Measurements from ENCODE around the gene NUFIP1.
A peak's percentile ranks its signal among the peaks of the same experiment; 100 is the strongest.
"Not testable (repeated sequence)": the region's sequence is repeated elsewhere in the genome, so short reads cannot be mapped to it uniquely, and the experiment has no call there.

The NUFIP1 gene

DNA sequence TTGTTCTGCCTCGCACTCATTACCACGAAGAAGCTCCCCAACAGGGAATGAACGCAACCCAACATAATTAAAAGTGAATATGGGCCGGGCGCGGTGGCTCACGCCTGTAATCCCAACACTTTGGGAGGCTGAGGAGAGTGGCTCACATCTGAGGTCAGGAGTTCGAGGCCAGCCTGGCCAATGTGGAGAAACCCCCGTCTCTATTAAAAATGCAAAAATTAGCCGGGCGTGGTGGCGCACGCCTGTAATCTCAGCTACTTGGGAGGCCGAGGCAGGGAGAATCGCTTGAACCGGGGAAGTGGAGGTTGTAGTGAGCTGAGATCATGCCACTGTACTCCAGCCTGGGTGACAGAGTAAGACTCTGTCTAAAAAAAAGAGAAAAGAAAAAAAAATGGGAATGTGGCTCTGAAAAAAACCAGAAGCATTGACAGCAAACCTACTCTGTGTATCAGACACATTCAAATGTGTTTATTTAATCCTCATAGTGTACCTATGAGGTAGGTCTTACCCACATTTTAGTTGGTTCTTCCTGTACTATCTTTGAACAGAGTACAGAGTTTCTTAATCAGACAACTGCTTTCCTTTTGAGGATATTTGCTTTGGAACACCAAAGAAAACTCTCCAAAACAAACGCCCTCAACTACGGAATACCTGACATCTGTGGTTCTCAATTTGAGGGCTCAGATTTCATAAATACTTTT, 70.0 kb downstream of the NUFIP1 start:
- FAIRE-seq, result no peak

DNA sequence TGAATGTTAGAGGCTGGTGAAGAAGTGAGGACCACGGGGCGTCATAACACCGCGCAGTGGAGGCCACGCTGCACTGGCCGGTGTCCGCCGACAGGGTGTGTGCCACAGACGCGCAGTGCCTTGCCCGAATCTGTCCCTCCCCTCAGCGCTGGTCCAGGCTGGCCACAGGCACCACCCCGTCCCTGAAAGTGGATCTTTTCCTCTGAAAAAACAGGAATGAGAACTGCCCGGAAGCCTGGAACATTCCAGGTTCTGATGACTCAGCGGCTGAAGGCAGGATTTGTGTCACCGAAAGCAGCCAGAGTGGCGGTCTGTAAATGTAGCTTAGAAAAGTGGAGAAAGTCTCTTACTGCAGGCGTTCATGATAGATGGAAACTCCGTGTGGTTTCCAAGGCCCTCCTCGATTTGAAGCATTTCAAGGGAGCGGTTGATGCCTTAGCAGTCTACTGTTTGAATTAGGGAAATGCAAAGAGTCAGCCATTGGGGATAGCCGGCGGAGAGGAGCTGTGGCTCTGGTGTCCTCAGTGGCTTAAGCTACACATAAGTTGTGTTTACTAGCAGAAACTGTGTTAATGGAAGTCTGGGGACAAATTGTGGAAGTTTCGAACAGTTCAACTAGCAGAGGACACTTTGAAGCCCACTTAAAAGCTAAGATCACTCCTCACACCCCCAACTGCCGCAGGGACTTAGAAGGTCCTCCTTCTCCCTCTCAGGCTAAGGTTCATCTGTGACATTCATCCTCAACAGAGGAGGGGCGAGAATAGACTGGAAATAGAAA, 70.8 kb downstream of the NUFIP1 start:
- FAIRE-seq, result peak; percentile 97

DNA sequence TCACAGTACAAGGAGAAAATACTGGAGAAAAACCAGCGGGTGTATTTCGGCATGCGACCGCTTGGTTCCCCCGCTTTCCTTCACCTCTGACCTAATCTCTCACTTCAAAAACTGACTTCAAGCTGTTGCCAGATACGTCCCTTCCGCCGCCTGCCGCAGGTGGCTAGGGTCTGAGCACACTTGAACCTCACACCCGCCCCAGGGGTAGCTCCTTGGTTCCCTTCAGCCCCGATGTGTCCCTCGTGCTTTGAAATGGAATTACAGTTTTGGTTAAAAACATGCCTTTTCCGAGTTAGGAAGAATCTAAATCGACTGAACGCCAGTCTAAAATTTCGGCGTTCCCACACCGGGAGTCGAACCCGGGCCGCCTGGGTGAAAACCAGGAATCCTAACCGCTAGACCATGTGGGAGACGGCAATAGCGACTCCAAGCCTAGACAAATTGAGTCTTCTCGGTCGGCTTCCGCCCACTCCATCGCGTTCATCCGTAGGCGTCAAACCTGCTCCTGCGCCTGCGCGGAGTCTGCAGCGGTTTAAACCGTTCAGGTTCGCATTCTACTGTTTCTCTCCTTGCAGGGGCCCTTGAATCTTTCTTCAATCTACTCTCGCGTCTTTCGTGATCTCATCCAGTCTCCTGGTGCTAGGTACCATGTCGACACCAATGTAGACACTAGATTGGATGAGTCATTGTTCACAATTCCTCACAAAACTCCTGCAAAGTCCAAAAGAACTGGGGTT, 71.5 kb downstream of the NUFIP1 start:
- no peak for FAIRE-seq

DNA sequence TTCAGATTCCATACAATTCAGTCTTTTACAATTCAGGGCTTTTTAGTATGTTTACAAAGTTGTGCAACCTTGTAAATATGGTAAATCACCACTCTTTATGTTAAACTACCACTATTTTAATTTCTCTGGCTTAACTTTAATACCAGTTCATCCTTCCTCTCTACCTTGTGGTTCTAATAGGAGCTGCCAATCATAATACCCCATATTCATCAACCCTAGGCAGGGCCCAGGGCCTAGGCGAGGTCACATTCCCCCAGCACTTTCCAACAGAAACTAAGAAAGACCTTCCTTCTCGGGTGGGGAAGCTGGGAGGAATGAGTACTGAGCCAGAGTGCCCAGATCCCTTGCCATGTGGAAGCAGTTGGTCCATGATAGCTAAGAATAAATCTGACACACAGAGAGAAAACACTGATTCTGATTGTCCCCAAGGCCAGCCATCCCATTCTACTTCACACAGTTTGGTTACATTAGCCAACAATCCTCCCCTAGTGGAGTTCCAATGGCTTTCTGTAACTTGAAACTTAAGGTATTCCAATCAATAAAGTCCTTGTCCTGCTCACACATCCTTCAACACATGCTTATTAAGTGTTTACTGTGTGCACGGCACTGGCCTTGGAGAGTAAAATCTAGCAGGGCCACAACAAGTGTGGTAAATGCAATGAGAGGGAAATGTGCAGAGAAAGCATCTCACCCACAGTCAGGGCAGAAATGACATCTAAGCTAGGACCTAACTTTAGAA, 76.8 kb downstream of the NUFIP1 start:
- FAIRE-seq, result no peak

DNA sequence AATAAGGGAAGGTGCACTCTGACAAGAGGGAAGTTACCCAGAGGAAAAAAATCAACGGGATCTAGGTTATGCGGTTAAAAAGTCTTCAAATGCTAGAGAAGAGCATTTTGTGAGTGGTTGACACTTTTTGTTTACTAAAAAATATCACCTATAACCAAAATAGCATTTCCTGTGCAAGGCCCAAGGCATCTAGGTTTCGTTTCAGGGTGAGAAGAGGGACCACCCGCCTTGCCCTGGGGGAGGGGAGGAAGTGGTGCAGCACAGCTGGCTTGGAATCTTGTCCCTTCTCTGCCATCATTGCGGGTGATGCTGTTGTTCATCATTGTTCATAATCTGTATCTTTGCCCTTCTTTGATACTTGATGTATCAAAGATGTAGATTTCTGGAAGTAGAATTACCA, 80.6 kb downstream of the NUFIP1 start:
- FAIRE-seq, result no peak

DNA sequence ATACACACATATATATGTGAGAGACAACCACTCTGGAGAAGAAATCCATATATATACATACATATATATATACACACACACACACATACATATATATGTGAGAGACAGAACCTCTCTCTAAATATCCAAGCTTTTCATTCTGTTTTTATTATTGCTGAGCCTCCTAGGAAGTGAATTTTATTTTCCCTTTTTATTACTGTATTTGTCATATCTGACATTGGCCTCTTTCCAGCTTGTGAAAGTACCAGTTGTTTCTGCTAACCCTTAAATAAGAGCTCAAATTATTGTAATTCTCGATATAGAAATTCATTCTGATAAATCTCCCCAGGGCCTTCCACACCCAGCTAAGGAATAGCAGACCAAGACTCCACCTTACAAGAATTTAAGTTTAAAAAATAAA, 81.0 kb downstream of the NUFIP1 start:
- FAIRE-seq, result no peak

DNA sequence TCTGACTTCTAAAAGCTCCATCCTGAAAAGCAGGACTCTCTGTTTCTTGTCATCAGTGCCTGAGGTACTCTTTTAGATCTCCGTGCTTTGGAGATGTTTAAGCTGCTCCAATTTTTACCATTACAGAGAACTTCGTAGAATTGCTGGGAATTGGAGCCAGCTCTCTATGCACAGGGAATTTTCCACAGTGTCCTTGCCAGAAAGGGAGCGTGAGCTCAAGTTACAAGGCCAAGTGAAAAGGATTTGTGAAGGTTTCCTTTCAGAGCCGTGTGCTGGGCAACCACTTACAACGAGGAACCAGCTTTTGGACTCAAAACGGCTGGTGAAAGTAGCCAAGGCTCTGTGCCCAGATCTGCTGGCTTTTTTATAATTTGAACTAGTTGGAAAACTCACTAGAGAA, 82.6 kb downstream of the NUFIP1 start:
- peak; percentile 97 for FAIRE-seq

DNA sequence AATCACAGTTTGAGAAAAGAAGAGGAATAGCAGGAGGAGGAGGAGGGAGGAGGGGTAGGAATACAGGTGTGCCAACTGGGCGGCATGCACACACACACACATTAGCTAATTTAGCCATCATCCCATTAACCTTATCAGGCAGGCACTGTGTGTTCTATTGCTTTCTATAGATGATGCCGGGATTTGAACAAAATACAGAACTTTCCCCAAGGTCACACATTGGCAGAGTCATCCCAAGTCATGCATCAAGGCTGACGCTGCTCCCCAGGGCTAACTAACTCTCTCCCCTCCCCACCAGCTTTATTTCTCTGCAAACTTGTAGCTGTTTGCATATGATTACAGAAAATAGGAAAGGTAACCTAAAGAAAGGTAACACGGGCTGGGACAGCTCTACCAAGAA, 83.0 kb downstream of the NUFIP1 start:
- no peak for FAIRE-seq

DNA sequence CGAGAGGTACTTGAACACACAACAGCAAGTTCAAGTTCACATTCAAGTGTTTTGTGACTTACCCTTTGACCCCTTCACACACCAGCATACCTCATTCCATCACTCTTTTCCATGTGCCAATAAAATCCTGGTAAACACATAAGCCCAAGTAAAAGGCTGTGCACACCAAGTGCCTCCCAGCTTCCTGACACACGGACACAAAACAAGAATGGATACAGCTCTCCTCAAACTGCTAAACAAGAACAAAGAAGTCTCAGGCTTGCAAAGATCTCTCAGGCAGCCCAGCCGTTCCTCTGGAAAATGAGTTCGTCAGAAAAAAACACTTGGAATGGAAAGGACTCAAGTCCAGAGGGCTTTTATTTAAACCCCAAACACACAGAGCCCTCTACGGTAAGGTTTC, 83.7 kb downstream of the NUFIP1 start:
- FAIRE-seq, result no peak

DNA sequence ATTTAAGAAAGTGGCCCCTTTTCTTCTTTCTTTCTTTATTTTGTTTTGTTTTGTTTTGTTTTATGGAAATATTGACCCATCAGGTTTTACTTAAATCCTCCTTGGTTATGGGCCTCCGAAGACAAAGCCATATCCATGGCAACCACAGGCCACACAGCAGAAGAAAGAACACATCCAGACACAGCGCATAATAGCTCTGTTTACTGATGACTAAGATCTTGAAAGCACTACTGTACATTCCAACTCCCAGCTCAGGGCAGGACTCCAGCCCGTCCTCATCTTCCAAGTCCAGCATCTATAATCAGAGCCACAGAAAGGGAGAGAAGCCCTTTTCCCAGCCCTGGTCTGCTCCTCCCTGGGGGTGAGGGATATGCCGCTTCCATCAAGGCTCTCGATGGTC, 84.3 kb downstream of the NUFIP1 start:
- FAIRE-seq, result peak; percentile 16

DNA sequence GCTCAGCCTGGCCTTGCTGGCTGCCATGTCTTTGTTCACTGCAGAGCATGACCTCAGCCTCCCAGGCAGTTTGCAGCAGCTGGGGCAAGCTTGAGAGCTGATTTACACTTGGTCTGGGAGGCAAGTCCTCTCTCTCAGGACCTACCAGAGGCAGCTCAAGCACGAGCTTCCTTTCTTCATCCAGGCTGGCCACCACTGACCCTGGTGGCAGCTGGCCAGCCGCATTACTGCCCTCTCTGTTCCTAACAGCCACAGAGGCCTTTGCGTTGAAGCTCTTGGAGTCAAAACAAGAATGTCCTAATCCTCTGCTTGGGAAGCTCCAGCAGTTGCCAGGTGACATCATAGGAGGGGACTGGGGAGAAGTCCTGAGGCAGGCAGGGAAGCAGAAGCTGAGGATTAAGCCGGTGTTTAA, 85.7 kb downstream of the NUFIP1 start:
- FAIRE-seq, result no peak

DNA sequence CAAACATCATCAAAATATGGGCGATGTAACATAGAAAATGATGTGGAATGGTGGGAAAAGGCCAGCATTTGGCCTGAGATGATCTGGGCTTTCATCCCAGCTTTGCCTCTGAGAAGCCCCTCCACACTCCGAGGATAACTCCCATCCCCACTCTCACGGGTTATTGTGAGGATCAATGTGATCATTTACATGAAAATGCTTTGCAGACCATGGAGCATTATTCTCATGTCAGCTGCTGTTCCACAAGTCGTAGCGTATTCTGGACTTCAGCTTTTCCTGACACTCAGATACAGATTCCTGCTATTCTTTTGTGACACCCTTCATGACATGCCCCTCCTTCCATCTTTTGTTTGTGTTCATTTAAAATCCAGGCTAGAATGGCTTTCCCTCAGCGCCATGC, 86.5 kb downstream of the NUFIP1 start:
- no peak for FAIRE-seq

DNA sequence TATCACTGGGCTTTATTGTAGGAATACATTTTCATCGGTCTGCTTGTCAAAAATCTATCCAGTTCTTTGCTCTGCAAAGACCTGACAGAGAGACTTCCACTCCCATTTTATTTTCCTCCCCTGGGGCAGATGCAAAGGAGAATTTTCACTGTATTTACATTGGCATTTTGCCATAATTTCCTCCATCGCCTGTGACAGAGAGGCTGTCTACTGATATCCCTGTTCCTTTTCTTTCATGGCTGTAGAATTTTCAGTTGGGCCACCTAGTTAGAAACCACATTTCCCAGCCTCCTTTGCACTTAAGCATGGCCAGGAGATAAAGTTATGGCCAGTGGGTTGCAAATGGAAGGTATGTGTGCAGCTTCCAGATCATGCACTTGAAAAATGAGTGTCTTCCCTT, 89.3 kb downstream of the NUFIP1 start:
- no peak for FAIRE-seq

DNA sequence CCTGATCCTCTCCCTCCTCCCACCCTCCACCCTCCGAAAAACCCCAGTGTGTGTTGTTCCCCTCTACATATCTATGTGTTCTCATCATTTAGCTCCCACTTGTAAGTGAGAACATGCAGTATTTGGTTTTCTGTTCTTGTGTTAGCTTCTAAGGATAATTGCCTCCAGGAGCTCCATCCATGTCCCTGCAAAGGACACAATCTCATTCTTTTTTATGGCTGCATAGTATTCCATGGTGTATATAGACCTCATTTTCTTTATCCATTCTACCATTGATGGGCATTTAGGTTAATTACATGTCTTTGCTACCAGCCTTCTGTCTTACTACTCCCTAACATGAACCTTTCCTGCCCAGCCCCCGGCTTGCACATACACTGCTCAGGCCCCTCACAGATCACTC, 91.0 kb downstream of the NUFIP1 start:
- not testable (repeated sequence) for FAIRE-seq

DNA sequence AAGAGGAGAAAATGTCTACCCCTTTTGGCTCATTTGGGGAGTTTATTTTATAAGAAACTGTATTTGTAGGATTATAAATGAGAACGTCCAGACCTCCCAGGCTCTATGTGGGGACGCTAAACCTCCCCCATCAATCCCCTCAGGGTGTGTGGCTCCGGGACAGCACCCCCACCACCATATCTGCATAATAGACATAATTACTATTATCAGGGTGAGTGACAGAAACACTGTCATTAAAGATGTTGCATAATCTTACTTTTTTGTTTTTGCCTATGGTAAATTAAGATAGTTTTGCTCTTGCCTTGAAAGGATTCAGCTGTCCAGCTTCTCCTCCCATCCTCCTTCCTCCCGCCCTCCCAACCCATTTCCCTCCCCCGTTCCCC, 93.3 kb downstream of the NUFIP1 start:
- FAIRE-seq, result no peak

DNA sequence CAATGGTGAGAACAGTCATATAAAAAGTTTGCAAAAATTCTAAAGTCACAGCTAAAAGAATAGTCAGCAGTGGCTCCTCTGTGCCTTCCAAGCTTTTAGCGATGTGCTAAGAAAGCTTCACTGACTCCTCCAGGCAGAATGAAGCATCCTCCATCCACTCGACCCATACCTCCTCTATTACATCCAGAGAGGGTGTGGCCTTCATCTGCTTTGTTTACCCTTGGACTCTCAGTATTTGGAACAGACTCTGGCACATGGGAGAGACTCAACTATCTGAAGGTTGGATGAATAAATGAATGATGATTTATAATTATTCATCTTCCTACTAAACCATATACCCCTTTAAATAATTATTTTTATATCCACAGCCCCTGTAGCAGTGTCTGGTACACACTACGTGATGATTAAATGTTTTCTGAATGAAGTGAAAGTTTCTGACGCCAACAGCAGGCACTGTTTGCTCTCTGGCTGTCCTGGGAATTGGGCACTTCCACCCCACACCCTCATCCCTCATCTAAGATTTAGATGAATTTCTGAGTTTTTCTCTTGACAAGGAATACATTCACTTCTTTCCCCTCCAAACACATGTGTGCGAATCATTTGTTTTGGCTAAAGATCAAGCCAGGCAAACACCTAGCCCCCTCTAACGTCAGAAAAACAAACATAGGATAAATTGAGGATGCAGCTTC, 93.9 kb downstream of the NUFIP1 start:
- FAIRE-seq, result no peak

DNA sequence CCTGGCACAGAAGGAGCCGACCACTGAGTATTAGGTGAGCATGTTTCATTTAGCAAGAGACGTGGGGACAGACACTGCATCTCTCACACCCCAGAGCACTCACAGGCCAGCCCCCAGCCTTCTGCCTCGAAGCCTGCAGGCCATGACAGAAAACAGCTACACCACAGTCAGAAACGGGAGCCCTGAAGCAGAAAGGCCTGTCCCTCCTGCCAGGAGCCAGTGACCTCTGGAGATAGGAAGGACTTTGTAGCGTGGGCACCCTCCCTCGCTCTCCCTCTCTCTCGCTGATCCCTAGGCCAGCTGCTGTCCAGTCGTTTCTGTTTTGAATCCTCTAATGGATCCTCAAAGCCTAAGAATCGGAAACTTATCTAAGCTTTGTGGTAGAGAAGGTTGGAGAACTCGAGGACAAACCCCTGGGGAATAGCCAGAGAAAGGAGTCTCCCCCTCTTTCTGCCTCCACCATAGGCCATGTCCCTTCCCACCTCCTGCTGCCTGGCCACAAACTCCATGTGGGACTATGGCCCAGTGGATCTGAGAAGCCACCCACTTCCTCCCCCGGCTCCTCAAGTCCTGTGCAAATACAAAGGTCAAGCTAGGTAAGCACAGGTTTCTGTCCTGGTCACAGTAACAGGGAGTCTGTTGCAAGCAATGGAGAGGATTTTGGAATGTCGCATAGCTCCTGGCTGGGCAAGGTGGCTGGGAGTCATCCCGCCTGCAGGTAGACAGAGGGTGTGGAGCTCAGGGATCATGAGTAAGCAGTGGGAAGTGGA, 95.1 kb downstream of the NUFIP1 start:
- FAIRE-seq, result no peak
